H9 (cell line): Measurements from ENCODE around the gene PHF12. TPM values are rescaled to one million over a fixed set of nuclear protein-coding genes. Genes with fewer than 3 reads are reported as not detected.

Source experiments
- DNase-seq: peaks from one replicate; pipeline ENCODE4 v3.0.0-alpha.2; 2017
- H2AFZ ChIP-seq: one replicate; pipeline ENCODE4 v1.6.1; 2013; ENCODE audit warnings: mild to moderate bottlenecking, low read length, control low read depth, moderate library complexity
- H2AK5ac ChIP-seq: 2 replicates; pipeline ENCODE4 v1.6.1; 2013; ENCODE audit warnings: low read length, control low read depth, mixed read lengths; ENCODE audit not compliant: insufficient read length
- H2BK120ac ChIP-seq: one replicate; pipeline ENCODE4 v1.6.1; 2013; ENCODE audit warnings: low read depth, mild to moderate bottlenecking, low read length, control low read depth, inconsistent platforms; ENCODE audit not compliant: poor library complexity, severe bottlenecking
- H2BK12ac ChIP-seq: 2 replicates; pipeline ENCODE4 v1.6.1; 2013; ENCODE audit warnings: low read length, control low read depth, mixed read lengths, low read depth; ENCODE audit not compliant: insufficient read length
- H2BK15ac ChIP-seq: 2 replicates; pipeline ENCODE4 v1.6.1; 2013; ENCODE audit warnings: low read depth, low read length, control low read depth
- H2BK20ac ChIP-seq: one replicate; pipeline ENCODE4 v1.6.1; 2013; ENCODE audit warnings: low read depth, mild to moderate bottlenecking, low read length, control low read depth, inconsistent platforms; ENCODE audit not compliant: poor library complexity, severe bottlenecking
- H2BK5ac ChIP-seq: 2 replicates; pipeline ENCODE4 v1.6.1; 2013; ENCODE audit warnings: low read length, control low read depth, mixed read lengths; ENCODE audit not compliant: insufficient read length
- H3K14ac ChIP-seq: 2 replicates; pipeline ENCODE4 v1.6.1; 2013; ENCODE audit warnings: low read length, control low read depth; ENCODE audit not compliant: insufficient read depth
- H3K18ac ChIP-seq: 2 replicates; pipeline ENCODE4 v1.6.1; 2013; ENCODE audit warnings: low read depth, mild to moderate bottlenecking, mixed read lengths, low read length, control low read depth; ENCODE audit not compliant: insufficient read length
- H3K23ac ChIP-seq: 2 replicates; pipeline ENCODE4 v1.6.1; 2013; ENCODE audit warnings: low read length, control low read depth, mixed read lengths, low read depth; ENCODE audit not compliant: insufficient read length
- H3K23me2 ChIP-seq: 2 replicates; pipeline ENCODE4 v1.6.1; 2013; ENCODE audit warnings: low read depth, mild to moderate bottlenecking, mixed read lengths, low read length, control low read depth; ENCODE audit not compliant: insufficient read length, poor library complexity, severe bottlenecking
- H3K27ac ChIP-seq: 2 replicates; pipeline ENCODE4 v1.5.1; 2013; ENCODE audit warnings: low read length, control low read depth, mixed read lengths, low read depth; ENCODE audit not compliant: insufficient read length
- H3K27me3 ChIP-seq: 2 replicates; pipeline ENCODE4 v1.6.1; 2013; ENCODE audit warnings: low read length, control low read depth, inconsistent platforms; ENCODE audit not compliant: insufficient read depth
- H3K4ac ChIP-seq: 2 replicates; pipeline ENCODE4 v1.6.1; 2013; ENCODE audit warnings: low read depth, mild to moderate bottlenecking, control low read depth, inconsistent platforms, low read length, moderate library complexity
- H3K4me1 ChIP-seq: 2 replicates; pipeline ENCODE4 v1.6.1; 2013; ENCODE audit warnings: low read length, control low read depth, inconsistent platforms; ENCODE audit not compliant: insufficient read depth
- H3K4me2 ChIP-seq: 2 replicates; pipeline ENCODE4 v1.6.1; 2013; ENCODE audit warnings: low read length, control low read depth, mixed read lengths; ENCODE audit not compliant: insufficient read length, insufficient read depth
- H3K56ac ChIP-seq: 2 replicates; pipeline ENCODE4 v1.6.1; 2013; ENCODE audit warnings: low read depth, mild to moderate bottlenecking, mixed read lengths, low read length, control low read depth; ENCODE audit not compliant: insufficient read length
- H3K79me1 ChIP-seq: 2 replicates; pipeline ENCODE4 v1.6.1; 2013; ENCODE audit warnings: low read depth, mild to moderate bottlenecking, moderate library complexity, low read length, control low read depth, inconsistent platforms; ENCODE audit not compliant: insufficient read depth, poor library complexity, severe bottlenecking
- H3K79me2 ChIP-seq: 2 replicates; pipeline ENCODE4 v1.6.1; 2013; ENCODE audit warnings: low read length, control low read depth, inconsistent platforms; ENCODE audit not compliant: insufficient read depth
- H3K9ac ChIP-seq: 2 replicates; pipeline ENCODE4 v1.6.1; 2013; ENCODE audit warnings: low read length, control low read depth, mixed read lengths; ENCODE audit not compliant: insufficient read length; ENCODE audit errors: extremely low read depth
- H3K9me3 ChIP-seq: one replicate; pipeline ENCODE4 v1.6.1; 2013; ENCODE audit warnings: low read depth, low read length, inconsistent platforms; ENCODE audit not compliant: control insufficient read depth
- H3T11ph ChIP-seq: one replicate; pipeline ENCODE4 v1.6.1; 2013; ENCODE audit warnings: mild to moderate bottlenecking, low read length, control low read depth, inconsistent platforms
- H4K20me1 ChIP-seq: one replicate; pipeline ENCODE4 v1.6.1; 2013; ENCODE audit not compliant: control insufficient read depth, insufficient read length, insufficient read depth
- H4K5ac ChIP-seq: 2 replicates; pipeline ENCODE4 v1.6.1; 2013; ENCODE audit warnings: low read depth, mild to moderate bottlenecking, mixed read lengths, low read length, control low read depth; ENCODE audit not compliant: insufficient read length
- H4K8ac ChIP-seq: replicated peaks from 2 replicates; pipeline ENCODE4 v1.6.1; 2013; ENCODE audit warnings: low read length, control low read depth, mixed read lengths, low read depth; ENCODE audit not compliant: insufficient read length
- H4K91ac ChIP-seq: 2 replicates; pipeline ENCODE4 v1.6.1; 2013; ENCODE audit warnings: low read depth, mild to moderate bottlenecking, moderate library complexity, mixed read lengths, low read length, control low read depth; ENCODE audit not compliant: insufficient read length
- H3K27ac Mint-ChIP-seq, 3 experiments: 2 replicates in 2 of 3; 3 replicates in 1 of 3; pipeline ENCODE4 v1.8.0; 2020 to 2021; ENCODE audit warnings: mixed read lengths in 3 of 3, mild to moderate bottlenecking in 1 of 3, moderate library complexity in 1 of 3
- H3K27me3 Mint-ChIP-seq: 2 replicates; pipeline ENCODE4 v1.8.0; 2021; ENCODE audit warnings: low read depth, mild to moderate bottlenecking, moderate library complexity, mixed read lengths
- H3K36me3 Mint-ChIP-seq, 3 experiments: 2 replicates in 2 of 3; 3 replicates in 1 of 3; pipeline ENCODE4 v1.8.0; 2020 to 2021; ENCODE audit warnings: low read depth in 3 of 3, mixed read lengths in 3 of 3; ENCODE audit not compliant: insufficient read depth in 1 of 3
- H3K4me1 Mint-ChIP-seq, 2 experiments: 2 replicates each; pipeline ENCODE4 v1.8.0; 2020; ENCODE audit warnings: mixed read lengths in 2 of 2
- H3K4me3 Mint-ChIP-seq, 2 experiments: 2 replicates in 1 of 2; 3 replicates in 1 of 2; pipeline ENCODE4 v1.8.0; 2020 to 2021; ENCODE audit warnings: mild to moderate bottlenecking in 2 of 2, mixed read lengths in 2 of 2, moderate library complexity in 1 of 2
- H3K9me3 Mint-ChIP-seq, 2 experiments: 2 replicates in 1 of 2; 3 replicates in 1 of 2; pipeline ENCODE4 v1.8.0; 2020; ENCODE audit warnings: mild to moderate bottlenecking in 2 of 2, mixed read lengths in 2 of 2, moderate library complexity in 1 of 2
- CTCF ChIP-seq: fragments of 200-600 bp; sonication (generic); conservative IDR thresholded peaks from 3 replicates; pipeline ENCODE4 v1.8.0; 2021; ENCODE audit warnings: antibody characterized with exemption, mild to moderate bottlenecking
- WGBS: extraction: QIAGEN DNeasy Blood & Tissue Kit; methylation state at CpG from one replicate; pipeline ENCODE4 v1.1.7; 2013; ENCODE audit warnings: missing lambda C conversion rate, low lambda C conversion rate, mixed read lengths; ENCODE audit not compliant: insufficient read length; ENCODE audit errors: extremely low coverage; 5-methylcytosine and 5-hydroxymethylcytosine counted together
- total RNA-seq: library from RNA; stranded (reverse); gene quantifications from 2 replicates; pipeline ENCODE4 v1.2.1, GENCODE V29; 2021

The PHF12 gene
- total RNA-seq, 1 experiment from 2014 or later: 62.1 TPM

GRCh38 chr17:28891201-28891600, 60.1 kb downstream of the PHF12 start:
- Histone ChIP-seq H3K23me2 (no peaks in the 10 kb centered on the region), H3K18ac (no peak overlapping the region), H3K4me2 (no peak overlapping the region), H3K14ac (no peak overlapping the region), H3K4me1 (peaks cover 5% of the 10 kb centered on the region; the same call in 1 of the 2 replicates), H2BK15ac (no peak overlapping the region), H3K56ac (no peak overlapping the region), H4K5ac (no peak overlapping the region), H3T11ph (no peak overlapping the region), H3K27ac (no peak overlapping the region), H3K79me1 (peaks cover 2% of the 10 kb centered on the region), H3K9me3 (no peaks in the 10 kb centered on the region), H4K91ac (no peak overlapping the region), H3K27me3 (0 out of 2 replicates have a peak, but pooled peaks cover 1% of the 10 kb centered on the region), H3K79me2 (peaks cover 2% of the 10 kb centered on the region; the same call in 1 of the 2 replicates), H2AFZ (no peak overlapping the region), H4K20me1 (peaks cover 4% of the 10 kb centered on the region), H2BK12ac (no peak overlapping the region), H2BK120ac (no peak overlapping the region), H2BK5ac (no peak overlapping the region), H3K4ac (no peak overlapping the region), H3K9ac (no peak overlapping the region), H2BK20ac (no peak overlapping the region), H2AK5ac (no peak overlapping the region), H4K8ac (no peak overlapping the region), H3K23ac (no peak overlapping the region)
- no peak for DNase-seq
- Mint-ChIP-seq H3K4me3 (no peak overlapping the region), H3K9me3 (no peaks in the 10 kb centered on the region), H3K27me3 (peaks cover 2% of the 10 kb centered on the region; the same call in 1 of the 2 replicates), H3K36me3 (peaks cover 11 to 26% (median 17%) of the 10 kb centered on the region in 3 experiments), H3K4me1 (peaks cover 10% of the 10 kb centered on the region in 2 experiments), H3K27ac (peak overlapping the region in 1 of 3 experiments; percentile 22; a peak in 1 of 7 replicates)
- WGBS: no CpG with 5 or more reads among the region's 1 CpG
- no peak for TF ChIP-seq CTCF
